Skeletal muscle cell (primary cell): ENCODE data around the gene LAYN.
A peak's percentile ranks its signal among the peaks of the same experiment; 100 is the strongest.

Experiments used
- DNase-seq: peaks from one replicate; pipeline ENCODE4 v3.0.0-alpha.2; 2010; ENCODE audit warnings: low read depth
- H3K4me3 ChIP-seq: 2 replicates; pipeline ENCODE4 v1.5.1; 2011; ENCODE audit warnings: low read depth, mild to moderate bottlenecking, control low read depth, low read length, moderate library complexity

The LAYN gene, protein sequence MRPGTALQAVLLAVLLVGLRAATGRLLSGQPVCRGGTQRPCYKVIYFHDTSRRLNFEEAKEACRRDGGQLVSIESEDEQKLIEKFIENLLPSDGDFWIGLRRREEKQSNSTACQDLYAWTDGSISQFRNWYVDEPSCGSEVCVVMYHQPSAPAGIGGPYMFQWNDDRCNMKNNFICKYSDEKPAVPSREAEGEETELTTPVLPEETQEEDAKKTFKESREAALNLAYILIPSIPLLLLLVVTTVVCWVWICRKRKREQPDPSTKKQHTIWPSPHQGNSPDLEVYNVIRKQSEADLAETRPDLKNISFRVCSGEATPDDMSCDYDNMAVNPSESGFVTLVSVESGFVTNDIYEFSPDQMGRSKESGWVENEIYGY

DNA sequence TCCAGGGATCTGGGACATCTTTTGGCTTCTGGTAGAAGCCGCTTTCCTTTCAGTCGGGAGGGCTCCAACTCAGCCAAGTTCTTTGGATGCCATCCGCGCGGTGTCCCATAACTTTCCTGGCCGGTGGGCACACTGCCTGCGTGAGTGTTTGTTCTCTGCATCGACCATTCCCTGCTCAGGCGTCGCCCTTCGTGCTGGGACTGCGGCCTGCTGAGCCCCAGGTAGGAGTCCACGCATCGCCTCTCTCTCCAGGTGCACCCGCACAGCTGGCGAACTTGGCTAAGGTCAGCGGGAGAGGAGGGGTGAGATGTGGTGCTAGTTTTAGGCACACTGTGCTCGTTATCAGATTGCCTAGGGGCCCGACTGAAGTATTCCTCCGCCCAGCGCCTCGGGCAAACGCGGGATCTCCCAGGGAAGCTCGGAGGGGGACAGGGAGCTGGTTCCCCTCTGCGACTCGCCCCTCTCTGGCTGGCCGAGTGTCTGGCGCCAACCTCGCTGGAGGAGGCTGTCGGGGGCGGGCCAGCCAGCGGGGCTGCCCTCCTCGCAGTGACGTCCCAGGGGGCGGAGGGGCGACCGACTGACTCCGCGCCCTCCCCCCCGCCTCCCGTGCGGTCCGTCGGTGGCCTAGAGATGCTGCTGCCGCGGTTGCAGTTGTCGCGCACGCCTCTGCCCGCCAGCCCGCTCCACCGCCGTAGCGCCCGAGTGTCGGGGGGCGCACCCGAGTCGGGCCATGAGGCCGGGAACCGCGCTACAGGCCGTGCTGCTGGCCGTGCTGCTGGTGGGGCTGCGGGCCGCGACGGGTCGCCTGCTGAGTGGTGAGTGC lies at the start of gene LAYN:
Gene LAYN (plus strand): TSS at position 607 of the 823 bp plus-strand sequence. CDS start 124 bp downstream, at position 731.
- DNase-seq, result no peak
- H3K4me3 ChIP-seq, result peak within 1 kb of the TSS; percentile 74

DNA sequence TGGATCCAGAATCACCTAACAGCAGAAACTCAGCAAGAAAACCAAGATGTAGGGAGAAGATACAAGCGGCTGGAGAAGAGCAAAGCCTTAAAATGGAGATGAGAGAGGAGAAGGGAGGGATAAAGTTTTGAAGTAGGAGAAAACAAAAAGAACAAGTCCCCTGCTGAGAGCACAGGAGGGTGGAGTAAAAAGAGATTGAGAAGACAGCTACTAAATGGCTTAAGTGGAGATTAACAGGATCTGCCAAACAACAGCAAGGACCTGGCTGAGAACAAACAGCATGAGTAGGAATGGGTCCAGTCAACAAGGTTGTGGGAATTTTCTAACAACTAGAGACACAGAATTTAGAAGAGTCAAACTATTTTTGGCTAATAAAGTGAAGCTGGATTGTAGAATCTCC lies 46.5 kb upstream of the LAYN start:
- no peak overlapping the region for H3K4me3 ChIP-seq
- no peak for DNase-seq

DNA sequence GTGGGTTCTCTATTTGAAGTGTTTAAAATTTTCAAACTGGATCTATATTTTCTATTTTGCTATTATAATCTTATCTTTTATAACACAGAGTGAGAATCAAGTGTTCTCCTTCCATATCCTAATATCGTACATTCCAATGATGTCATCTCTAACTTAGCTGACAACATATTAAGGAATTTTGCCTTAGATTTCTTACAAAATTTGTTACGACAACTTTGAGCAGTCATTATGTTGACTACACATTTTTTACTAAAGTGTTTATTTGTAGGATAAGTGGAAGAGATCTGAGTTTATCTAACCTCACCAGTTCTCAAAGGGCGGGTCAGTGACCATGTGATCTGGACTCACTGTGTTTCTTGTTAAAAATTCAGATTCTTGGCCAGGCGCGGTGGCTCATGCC lies 41.0 kb upstream of the LAYN start:
- no peak overlapping the region for H3K4me3 ChIP-seq
- no peak for DNase-seq

DNA sequence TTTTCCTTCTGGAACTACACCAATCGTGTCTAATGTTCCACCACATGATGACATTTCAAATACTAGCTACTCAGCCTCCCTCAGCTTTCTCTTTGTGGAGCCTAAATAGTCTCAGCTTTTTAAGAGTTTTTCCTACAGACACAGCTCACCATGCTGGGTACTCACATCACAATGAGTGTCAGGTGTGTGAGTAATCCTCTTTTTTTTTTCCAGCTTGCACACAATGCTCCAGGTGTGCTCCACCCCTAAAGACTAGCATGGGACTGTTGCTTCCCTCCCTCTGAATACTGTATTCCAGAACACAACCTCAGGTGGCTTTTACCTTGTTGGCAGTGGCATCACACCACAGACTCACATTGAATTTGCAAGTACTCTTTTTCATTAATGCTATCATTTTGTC lies 40.0 kb upstream of the LAYN start:
- no peak for DNase-seq
- no peak overlapping the region for H3K4me3 ChIP-seq

DNA sequence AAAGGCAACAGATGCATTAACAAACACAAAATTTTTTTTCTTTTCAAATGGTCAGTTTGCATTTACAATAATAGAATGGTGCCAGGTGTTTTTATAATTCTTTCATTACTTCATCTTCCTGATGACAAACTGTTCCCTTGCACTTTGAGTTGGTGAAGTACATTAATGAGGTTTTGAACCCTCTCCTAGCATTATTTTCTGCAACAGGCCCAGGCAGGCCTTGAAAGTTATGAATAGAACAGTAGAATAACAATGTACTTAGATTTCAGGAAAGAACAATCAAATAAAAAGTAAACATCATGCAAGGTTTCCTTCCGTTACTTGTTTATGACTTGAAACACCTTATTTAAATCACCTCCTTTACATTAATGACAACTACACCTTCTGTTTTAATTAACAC lies 37.9 kb upstream of the LAYN start:
- no peak overlapping the region for H3K4me3 ChIP-seq
- no peak for DNase-seq

DNA sequence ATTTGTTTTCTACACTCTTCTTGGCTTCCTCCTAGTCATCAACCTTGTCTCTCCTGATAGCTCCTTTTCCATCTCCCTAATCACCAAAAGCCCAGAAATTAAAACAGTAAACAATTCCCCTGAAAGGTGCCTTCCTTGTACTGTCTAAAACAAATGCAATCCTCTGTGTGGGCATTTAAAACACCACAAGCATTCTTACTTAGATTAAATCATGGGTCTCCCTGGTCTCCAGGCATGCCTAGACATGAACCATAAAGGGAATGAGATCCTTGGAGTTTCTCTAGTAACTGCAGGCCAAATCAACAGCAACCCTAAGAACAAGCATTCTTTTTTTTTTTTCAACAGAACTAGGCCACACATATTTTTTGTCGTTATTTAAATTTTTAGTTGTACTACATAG lies 30.2 kb upstream of the LAYN start:
- H3K4me3 ChIP-seq, result no peak overlapping the region

DNA sequence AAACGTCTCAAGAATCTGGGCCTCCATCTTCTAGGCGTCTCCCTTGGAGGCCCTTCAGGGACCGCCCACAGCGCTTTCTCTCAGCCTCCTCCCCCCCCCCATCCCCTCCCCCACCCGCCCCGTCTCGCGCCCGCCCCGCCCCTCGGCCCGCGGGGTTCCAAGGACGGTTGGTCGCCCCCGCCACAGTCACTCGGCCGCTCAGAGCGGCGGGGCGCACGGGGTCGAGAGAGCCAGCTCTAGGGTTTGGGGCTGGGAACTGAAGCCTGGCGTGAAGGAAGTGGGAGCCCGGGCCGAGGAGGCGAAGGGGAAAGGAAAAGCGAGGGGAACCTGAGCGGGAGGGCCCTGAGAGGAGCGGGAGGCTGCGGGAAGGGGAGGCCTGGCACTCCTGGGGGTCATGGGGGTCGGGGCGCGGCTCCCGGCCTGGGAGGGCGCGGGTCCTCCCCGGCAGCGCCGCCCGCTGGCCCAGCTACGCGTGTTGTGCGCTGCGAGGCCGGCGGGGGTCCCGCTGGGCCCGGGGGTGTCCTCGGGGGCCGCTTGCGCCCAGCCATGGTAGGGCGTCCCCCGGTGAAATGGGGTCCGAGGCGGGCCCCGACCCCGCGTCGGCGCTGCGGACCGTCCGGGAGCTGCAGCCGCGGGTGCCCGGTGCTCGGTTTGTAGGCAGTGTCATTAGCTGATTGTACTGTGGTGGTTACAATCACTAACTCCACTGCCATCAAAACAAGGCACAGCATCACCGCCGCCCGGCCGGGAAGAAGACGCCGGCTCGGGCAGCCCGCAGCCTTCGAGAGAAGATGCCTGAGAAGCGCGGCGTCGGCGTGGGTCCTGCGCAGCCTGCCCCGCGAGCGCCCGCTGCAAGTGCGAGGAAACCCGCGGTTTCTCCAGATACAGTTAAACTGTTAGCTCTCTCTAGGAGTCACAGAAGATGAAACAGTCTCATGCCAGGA lies 28.0 kb upstream of the LAYN start, which contains the start of gene BTG4:
Gene BTG4 (minus strand): TSS at position 91 of the 944 bp plus-strand sequence. CDS start 13,610 bp downstream, outside the sequence.
- H3K4me3 ChIP-seq, result peak within 1 kb of the TSS; percentile 44
- no peak for DNase-seq

More for the DNA sequence above, 30.2 kb upstream of the LAYN start:
- no peak for DNase-seq

DNA sequence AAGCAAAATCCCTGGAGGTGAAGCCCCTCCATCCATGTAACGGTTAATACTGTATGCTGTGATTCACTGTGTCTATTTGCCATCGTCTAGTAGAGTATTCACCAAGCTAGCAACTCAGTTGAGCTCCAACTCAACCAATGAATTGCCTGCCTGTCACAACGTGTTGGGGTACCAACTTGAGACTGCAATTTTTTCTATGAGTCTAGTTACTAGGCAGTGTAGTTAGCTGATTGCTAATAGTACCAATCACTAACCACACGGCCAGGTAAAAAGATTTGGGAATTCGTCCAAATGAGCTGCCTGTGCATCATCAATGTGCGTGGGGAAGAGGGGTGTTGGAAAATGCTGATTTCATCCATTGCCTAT lies 27.3 kb upstream of the LAYN start:
- DNase-seq, result no peak
- peak overlapping the region; percentile 44 for H3K4me3 ChIP-seq

DNA sequence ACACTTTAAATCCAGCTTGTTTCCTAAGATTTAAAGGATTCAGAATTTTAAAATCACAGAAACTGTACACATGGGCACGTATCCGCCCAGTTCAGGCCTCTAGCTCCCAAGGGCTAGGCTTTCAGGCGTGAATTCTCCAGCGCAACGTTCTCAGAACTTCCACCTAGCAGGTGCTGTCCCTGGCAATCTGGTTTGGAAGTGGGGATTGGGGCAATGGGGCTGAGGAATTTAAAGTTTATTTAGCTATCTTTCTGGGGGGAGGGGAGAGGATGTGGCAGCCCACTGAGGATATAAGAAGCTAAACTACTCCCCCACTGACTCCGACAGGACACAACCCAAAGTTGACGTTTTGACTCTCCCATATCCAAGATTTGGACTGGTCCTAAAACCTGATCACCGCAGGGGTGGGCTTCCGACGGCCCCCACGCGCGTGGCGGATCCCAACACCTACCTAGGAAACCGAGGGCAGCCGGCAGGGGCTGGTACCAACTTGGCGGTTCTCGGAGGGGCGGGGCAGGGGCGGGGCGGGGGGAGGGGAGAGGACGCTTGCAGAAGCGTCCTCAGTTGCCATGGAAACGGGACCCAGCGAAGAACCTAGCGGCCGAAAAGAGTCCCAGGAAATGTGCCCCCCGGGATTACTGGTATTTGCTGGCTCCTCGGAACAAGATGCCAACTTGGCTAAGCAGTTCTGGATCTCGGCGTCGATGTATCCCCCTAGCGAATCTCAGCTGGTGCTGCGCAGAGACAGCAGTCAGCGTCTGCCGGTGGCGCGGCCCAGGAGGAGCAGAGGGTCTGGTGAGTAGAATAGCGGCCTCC lies 26.1 kb upstream of the LAYN start, which contains the start of gene HOATZ:
Gene HOATZ (plus strand): TSS at position 563 of the 816 bp plus-strand sequence. CDS start 7 bp downstream, at position 570.
- H3K4me3 ChIP-seq, result peak within 1 kb of the TSS; percentile 37
- DNase-seq, result no peak

DNA sequence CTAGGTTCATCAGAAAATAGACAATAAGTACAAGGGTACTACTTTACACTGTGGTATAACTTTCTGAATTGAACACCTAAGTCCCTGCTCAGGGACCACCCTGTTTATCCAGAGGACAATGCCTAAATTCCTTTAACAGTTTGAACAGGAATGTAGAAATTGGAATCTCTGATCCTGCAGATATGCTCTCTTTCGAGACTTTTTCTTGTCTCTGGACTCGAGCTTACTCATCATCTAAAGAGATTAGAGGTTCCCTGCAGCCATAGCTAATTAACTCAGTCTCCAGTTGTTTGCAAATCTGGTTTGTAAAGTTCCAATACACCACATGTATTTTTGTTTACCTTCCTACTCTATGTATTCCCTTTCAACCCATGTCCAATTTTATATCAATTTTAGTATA lies 24.9 kb upstream of the LAYN start:
- no peak overlapping the region for H3K4me3 ChIP-seq
- no peak for DNase-seq

DNA sequence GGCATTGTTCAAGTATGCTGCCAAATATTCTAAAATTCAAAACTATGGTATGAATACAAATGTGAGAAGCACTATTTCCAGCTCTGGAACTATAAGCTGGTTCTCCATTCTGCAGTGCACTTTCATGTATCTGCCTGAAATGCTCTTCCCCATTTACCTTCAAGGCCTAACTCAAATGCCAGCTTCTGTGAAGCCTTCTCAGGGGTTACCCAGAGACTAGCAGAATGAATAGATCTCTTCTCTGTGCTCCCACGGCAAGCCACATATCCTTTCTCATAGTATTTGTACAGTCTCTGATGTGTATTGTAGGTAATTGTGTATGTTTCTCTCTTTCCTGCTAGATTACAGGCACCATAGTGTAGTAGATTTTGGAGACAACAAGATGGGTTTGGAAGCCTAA lies 21.9 kb upstream of the LAYN start:
- H3K4me3 ChIP-seq, result no peak overlapping the region
- DNase-seq, result no peak

DNA sequence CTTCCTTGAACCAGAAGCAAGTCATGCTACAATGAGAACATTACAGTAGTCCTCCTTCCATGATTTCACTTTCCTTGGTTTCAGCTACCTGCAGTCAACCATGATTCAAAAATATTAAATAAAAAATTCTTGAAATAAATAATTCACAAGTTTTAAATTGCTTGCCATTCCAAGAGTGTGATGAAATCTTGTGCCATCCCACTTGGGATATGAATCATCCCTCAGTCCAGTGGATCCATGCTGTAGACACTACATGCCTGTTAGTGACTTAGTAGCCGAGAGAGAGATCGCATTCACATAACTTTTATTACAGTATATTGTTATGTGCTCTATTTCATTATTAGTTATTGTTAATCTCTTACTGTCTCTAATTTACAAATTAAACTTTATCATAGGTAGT lies 20.0 kb upstream of the LAYN start:
- no peak overlapping the region for H3K4me3 ChIP-seq
- DNase-seq, result peak; percentile 45

DNA sequence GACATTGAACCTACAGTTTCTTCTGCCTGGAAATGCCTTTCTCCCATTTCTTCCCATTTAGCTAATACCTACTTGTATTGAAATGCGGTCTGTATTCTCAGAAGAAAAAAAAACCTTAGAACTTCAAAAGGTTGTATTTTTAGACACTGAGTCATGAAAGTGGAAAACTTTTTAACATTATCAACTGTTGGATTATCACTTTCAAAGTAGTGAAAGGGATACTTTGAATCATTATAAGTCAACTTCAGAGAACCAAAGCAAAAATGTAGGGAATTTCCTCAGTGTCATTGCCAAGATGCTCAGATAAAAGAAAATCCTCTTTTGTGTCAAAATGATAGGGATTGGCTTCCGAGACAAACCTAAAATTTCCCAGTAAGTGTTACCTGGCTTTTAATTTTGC lies 19.4 kb upstream of the LAYN start:
- no peak overlapping the region for H3K4me3 ChIP-seq
- no peak for DNase-seq

DNA sequence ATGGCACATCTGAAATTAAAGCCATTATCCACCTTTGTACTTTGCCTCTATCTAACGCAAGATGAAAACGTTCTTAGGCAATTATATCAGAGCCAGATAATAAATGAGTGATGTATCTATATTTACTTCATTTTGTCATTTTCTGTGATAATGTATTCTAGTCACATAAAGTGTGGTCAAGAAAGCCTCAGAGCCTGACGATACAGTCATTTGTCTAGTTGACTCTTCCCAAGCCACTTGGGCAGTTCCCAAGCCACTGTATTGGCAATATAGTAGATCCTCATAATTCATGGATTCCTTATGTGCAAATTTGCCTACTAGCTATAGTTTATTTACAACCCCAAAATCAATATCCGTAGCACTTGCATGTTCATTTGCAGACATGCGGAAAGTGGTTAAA lies 18.1 kb upstream of the LAYN start:
- no peak overlapping the region for H3K4me3 ChIP-seq
- no peak for DNase-seq

DNA sequence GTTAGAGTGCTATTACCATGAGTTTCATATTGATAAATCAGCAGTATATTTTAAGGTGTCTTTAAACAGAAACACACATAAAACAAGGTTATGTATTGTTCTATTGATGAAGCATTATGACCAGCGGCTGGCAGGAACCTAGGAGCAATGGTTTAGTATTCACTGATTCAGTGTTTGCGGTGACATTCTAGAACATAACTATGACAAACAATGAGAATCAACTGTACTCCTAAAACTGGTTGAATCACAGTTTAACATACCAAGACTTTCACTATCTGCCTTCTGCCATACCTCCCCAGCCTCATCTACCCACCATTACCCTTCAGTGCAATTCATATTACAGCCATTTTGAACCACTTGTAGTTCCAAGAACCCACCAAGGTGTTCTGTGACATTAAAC lies 17.2 kb upstream of the LAYN start:
- no peak overlapping the region for H3K4me3 ChIP-seq
- no peak for DNase-seq

DNA sequence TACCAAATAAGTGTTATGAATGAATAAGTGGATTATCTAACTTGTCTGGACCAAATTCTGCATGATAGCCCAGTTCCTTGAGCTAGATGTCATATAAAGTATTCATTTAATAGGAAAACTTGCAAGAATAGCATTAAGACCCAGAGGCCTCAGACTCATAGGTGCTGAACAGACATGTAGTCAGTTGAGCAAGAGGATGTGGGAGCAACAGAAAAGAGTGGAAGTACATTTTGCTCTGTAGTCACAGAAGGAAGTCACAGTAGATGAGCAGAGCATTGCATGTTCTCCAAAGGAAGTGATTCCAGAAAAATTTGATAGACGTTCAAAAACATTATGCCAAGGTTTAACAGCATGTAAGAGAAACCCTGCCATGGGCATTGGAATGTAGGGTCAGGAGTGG lies 16.5 kb upstream of the LAYN start:
- no peak overlapping the region for H3K4me3 ChIP-seq
- no peak for DNase-seq

DNA sequence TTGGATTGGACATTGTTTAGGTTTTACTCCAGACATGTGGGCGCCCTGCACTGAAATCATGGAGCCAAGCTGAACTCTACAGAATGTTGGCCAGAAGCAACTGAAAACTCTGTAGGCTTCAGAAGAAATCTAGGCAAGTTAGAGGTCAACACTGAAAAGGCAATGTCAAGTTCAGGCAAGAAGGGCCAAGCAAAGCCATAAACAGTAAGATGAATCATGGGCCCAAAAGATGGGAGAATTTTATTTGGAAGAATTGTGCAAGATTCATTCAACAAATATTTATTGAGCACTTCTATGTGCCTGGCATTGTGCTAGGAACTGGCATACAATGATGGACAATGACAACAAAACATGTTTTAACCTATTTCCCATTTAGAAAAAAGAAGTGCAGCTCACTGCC lies 15.1 kb upstream of the LAYN start:
- no peak for DNase-seq
- no peak overlapping the region for H3K4me3 ChIP-seq

DNA sequence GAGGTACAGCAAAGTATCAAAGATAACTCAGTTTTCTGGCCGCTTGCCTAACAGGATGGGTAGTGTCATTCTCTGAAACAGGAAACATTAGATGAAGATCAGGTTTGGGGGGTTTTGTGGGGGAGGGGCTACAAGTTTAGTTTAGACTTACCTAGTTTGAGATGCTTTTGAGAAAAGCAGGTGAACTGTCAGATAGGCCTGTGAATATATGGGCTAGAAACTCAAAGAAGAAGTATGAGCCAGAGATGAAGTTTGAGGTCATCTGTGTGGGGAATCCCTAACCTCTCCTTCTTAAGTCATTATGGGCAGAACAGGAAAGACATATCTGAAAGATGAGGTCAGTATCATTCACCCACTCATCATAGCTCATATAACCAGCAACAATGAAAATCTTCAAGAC lies 14.0 kb upstream of the LAYN start:
- DNase-seq, result peak; percentile 46
- H3K4me3 ChIP-seq, result no peak overlapping the region

DNA sequence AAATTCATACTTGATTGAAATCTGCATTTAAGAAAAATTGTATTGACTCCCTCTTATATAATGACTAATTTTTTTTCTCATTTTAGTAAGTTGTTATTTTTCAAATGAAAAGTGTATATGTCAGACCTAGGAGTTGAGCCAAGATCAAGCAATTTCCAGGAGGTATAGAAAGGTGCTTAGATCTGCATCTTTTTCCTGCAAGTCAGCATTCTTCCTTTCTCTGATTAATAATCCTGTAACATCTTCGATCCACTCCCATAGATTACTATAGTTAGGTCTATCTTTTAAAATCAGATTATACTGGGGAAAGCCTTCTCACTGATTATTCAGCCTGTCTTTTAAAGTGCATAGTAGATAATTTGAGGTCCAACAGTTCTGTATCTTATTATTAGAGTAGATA lies 13.2 kb upstream of the LAYN start:
- no peak for DNase-seq
- H3K4me3 ChIP-seq, result no peak overlapping the region
